ENCODE results near the gene EEFSEC. TPM values are rescaled to one million over a fixed set of nuclear protein-coding genes. Genes with fewer than 3 reads are reported as not detected.

The EEFSEC gene
- total RNA-seq, 1 experiment from 2014 or later = 21.3 TPM

GRCh38 chr3:128180436-128180835 lies 27.2 kb downstream of the EEFSEC start:
- POLR2A ChIA-PET (ENCODE audit: unreplicated experiment) = no interaction called here

GRCh38 chr3:128180913-128181312 lies 27.6 kb downstream of the EEFSEC start:
- no TSS peak for BruUV-seq (replicated peaks)
- CTCF ChIA-PET = no interaction called here
- no peak for DNase-seq
- H3F3A ChIP-seq (ENCODE audit: insufficient read depth, low read depth) = peaks cover 8% of the 10 kb centered on the region
- H3K9me2 ChIP-seq (ENCODE audit: insufficient read depth) = no peaks in the 10 kb centered on the region
- H3K4me3 ChIP-seq = no peak overlapping the region
- no peaks in the 10 kb centered on the region for H3K27me3 ChIP-seq (ENCODE audit: insufficient read depth, low read depth)
- H2AFZ ChIP-seq = no peak overlapping the region
- no peaks in the 10 kb centered on the region for H3K36me3 ChIP-seq (ENCODE audit: low read depth)
- intact Hi-C loops (cut with micrococcal nuclease; ENCODE audit: unreplicated experiment) = no loop called here
- peaks cover 7% of the 10 kb centered on the region; the same call in 1 of the 2 replicates for H4K20me1 ChIP-seq (ENCODE audit: insufficient read depth)
- H3K9me3 ChIP-seq (ENCODE audit: insufficient read depth, low read depth) = no peaks in the 10 kb centered on the region
- POLR2A ChIA-PET (ENCODE audit: unreplicated experiment) = no interaction called here
- peaks cover 7% of the 10 kb centered on the region; the same call in 1 of the 2 replicates for H3K4me1 ChIP-seq (replicated peaks; ENCODE audit: insufficient read depth)
- H3K79me2 ChIP-seq (ENCODE audit: low read depth) = peaks cover 11% of the 10 kb centered on the region
- TF ChIP-seq, protein P1, sequence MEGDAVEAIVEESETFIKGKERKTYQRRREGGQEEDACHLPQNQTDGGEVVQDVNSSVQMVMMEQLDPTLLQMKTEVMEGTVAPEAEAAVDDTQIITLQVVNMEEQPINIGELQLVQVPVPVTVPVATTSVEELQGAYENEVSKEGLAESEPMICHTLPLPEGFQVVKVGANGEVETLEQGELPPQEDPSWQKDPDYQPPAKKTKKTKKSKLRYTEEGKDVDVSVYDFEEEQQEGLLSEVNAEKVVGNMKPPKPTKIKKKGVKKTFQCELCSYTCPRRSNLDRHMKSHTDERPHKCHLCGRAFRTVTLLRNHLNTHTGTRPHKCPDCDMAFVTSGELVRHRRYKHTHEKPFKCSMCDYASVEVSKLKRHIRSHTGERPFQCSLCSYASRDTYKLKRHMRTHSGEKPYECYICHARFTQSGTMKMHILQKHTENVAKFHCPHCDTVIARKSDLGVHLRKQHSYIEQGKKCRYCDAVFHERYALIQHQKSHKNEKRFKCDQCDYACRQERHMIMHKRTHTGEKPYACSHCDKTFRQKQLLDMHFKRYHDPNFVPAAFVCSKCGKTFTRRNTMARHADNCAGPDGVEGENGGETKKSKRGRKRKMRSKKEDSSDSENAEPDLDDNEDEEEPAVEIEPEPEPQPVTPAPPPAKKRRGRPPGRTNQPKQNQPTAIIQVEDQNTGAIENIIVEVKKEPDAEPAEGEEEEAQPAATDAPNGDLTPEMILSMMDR (conservative IDR thresholded peaks at IDR 0.05) = no peak
- TF ChIP-seq EZH2 (IDR thresholded peaks at IDR 0.05; ENCODE audit: low read depth) = no peak
- H3K27ac ChIP-seq = no peak overlapping the region
- H3K4me2 ChIP-seq = no peak overlapping the region

More at GRCh38 chr3:128180436-128180835, 27.2 kb downstream of the EEFSEC start:
- Histone ChIP-seq H3K36me3 (ENCODE audit: low read depth) (no peaks in the 10 kb centered on the region), H4K20me1 (ENCODE audit: insufficient read depth) (peaks cover 7% of the 10 kb centered on the region; the same call in 1 of the 2 replicates), H3F3A (ENCODE audit: insufficient read depth, low read depth) (peaks cover 6% of the 10 kb centered on the region), H2AFZ (no peak overlapping the region), H3K9me2 (ENCODE audit: insufficient read depth) (no peaks in the 10 kb centered on the region), H3K4me3 (no peak overlapping the region), H3K79me2 (ENCODE audit: low read depth) (peaks cover 16% of the 10 kb centered on the region), H3K27ac (no peak overlapping the region), H3K4me2 (no peak overlapping the region), H3K4me1 (replicated peaks; ENCODE audit: insufficient read depth) (peaks cover 8% of the 10 kb centered on the region), H3K9me3 (ENCODE audit: insufficient read depth, low read depth) (no peaks in the 10 kb centered on the region), H3K27me3 (ENCODE audit: insufficient read depth, low read depth) (no peaks in the 10 kb centered on the region)
- no TSS peak for BruUV-seq (replicated peaks)
- TF ChIP-seq, protein P1 (conservative IDR thresholded peaks at IDR 0.05) = no peak
- TF ChIP-seq EZH2 (IDR thresholded peaks at IDR 0.05; ENCODE audit: low read depth) = no peak
- DNase-seq = no peak
- intact Hi-C loops (cut with micrococcal nuclease; ENCODE audit: unreplicated experiment) = no loop called here
- CTCF ChIA-PET = no interaction called here

- CTCF ChIA-PET = interaction anchor here (0.7 kb wide), 1 partner anchor 185 kb away, joined by 5 read pairs; no protein-coding TSS in a partner anchor
- peaks cover 8% of the 10 kb centered on the region for H3F3A ChIP-seq (ENCODE audit: insufficient read depth, low read depth)
- peaks cover 7% of the 10 kb centered on the region; the same call in 1 of the 2 replicates for H3K4me1 ChIP-seq (replicated peaks; ENCODE audit: insufficient read depth)
- H3K79me2 ChIP-seq (ENCODE audit: low read depth) = peaks cover 3% of the 10 kb centered on the region; the same call in 1 of the 2 replicates
- H3K9me2 ChIP-seq (ENCODE audit: insufficient read depth) = no peaks in the 10 kb centered on the region
- H4K20me1 ChIP-seq (ENCODE audit: insufficient read depth) = peaks cover 7% of the 10 kb centered on the region
- POLR2A ChIA-PET (ENCODE audit: unreplicated experiment) = no interaction called here
- no peak for DNase-seq
- TF ChIP-seq EZH2 (IDR thresholded peaks at IDR 0.05; ENCODE audit: low read depth) = no peak
- TF ChIP-seq, protein P1 (conservative IDR thresholded peaks at IDR 0.05) = no peak
- H2AFZ ChIP-seq = no peak overlapping the region
- no TSS peak for BruUV-seq (replicated peaks)
- H3K27ac ChIP-seq = no peak overlapping the region
- H3K4me2 ChIP-seq = no peak overlapping the region
- H3K9me3 ChIP-seq (ENCODE audit: insufficient read depth, low read depth) = no peaks in the 10 kb centered on the region
- H3K36me3 ChIP-seq (ENCODE audit: low read depth) = no peaks in the 10 kb centered on the region
- intact Hi-C loops (cut with micrococcal nuclease; ENCODE audit: unreplicated experiment) = no loop called here
- no peaks in the 10 kb centered on the region for H3K27me3 ChIP-seq (ENCODE audit: insufficient read depth, low read depth)
- no peak overlapping the region for H3K4me3 ChIP-seq
Observed at GRCh38 chr3:128182656-128183055, 29.4 kb downstream of the EEFSEC start.
